NCI-H1417 treated with DMSO at 0.1 percent for 48 hours (cell line): ENCODE measurements around the gene LDB2.
"Not testable (repeated sequence)": the region's sequence is repeated elsewhere in the genome, so short reads cannot be mapped to it uniquely, and the experiment has no call there.

Experiments used
- DNase-seq: peaks from one replicate; lab custom pipeline; 2025; lab: John Stamatoyannopoulos, UW

The LDB2 gene

DNA sequence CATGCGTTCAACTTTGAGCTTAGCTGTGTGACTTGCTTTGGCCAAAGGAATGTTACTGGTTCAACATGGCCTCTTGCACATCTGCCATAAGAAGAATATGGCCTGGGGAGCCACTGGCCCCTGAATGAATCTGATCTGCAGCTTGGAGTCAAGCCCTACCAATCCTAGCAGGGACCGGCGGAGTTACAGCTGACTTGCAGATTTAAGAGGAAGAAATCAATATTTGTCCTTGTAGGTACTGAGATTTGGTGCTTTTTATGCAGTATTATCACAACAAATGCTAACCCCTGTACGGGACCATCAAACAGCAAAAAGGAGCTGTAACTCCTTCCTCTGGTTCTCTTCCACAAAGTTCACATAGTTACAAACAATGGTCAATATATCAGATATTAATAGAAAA is 252.0 kb downstream of the LDB2 start:
- no peak for DNase-seq

DNA sequence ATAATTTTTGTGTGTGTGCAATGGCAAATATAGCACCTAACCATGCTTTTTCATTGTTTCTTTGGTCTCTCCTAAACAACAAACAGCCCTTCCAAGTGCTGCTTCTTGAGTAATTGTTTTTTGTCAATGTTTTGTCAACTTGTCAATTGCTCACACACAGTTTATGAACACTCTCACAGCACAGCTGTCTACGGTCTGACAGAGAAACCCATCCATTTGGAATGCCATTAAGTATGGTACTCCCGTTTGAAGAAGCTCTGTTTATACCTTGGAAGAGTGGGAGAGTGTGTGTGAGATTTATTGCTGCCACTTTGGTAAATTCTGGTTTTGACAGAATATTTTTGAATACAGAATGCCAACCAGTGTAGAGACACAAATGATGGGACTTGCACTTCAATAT is 254.6 kb downstream of the LDB2 start:
- no peak for DNase-seq

DNA sequence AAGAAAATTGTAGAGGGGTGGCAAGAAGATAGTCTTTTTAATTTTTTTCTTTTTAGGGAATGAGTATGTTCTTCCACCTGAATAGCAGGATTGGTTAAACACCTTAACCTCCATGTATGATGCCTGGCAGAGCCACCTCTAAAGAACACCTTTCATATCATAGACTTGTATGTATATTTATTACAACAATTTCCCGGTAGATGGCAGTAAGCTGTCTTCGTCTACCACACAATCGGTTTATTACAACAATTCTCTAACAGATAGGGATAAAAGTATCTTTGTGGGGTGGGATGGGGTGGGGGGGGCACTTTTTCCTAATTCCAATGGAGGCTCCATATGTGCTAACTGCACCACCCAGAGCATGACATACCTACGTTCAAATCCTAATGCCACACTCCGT is 255.5 kb downstream of the LDB2 start:
- DNase-seq: no peak

DNA sequence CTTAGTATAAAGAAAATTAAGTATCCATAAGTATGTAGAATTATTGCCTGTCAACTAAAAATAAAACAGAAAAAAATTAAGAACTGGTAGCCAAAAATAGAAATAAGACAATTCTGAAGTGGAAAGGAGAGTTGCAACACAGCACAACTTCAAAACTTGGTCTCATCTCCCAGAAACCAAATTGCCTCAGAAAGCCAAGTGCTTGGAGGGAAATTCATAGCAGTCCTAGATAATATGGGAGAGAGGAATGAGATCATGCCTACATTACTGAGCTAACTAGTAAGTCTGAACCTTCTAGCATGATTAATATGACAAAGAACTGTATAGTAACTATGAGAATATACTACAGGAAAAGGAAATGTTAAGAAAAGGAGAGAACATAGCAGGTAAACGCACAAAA is 256.5 kb downstream of the LDB2 start:
- DNase-seq: no peak

DNA sequence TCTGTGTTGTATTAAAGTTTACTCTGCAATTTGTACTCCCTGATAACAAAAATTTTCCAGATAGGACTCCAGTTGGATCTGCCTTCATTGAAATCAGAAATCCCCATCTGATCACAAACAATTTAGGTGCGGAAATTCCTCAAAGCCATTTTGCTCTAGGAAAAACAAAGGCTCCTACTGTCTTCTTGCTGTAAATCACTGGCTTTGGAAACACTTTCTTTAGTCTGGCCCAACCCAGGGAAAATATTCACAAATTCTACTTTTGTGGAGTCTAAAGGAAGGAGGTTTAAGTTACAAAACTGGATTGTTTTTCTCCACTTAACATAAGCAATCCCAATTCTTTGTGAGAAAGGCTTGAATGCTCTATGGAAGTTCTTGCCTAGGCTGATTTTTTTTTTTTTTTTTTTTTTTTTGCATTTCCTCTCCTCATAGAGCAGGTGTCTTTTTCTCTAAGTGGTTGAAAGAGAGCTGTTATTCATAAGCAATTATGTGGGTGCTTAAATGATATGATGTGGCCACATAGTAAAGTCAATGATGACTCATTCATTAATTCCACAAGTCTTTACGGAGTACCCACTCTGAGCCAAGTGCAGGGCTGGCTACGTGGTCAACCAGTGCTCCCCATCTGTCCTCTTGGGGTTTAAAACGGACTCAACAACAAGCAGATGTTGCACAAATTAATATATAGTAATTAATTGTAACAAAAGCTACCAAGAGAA is 261.4 kb downstream of the LDB2 start:
- no peak for DNase-seq

DNA sequence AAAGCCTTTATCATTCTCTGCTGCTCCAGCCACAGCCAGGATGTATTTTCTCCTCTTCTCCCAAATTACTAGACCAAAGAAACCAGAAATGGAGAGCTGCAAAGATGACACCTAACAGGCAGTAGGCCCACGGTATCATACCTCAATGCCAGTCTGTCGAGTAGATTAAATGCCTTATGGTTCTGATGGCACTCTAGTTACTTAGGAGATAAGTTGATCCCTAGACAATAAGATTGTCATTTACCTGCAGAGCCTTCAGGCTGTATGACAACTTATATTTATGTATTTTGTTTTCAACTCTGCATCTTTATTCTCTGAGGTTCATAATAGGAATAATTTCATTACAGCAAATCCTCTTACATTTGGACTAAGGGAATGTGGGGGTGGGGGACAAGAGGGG is 262.1 kb downstream of the LDB2 start:
- no peak for DNase-seq

DNA sequence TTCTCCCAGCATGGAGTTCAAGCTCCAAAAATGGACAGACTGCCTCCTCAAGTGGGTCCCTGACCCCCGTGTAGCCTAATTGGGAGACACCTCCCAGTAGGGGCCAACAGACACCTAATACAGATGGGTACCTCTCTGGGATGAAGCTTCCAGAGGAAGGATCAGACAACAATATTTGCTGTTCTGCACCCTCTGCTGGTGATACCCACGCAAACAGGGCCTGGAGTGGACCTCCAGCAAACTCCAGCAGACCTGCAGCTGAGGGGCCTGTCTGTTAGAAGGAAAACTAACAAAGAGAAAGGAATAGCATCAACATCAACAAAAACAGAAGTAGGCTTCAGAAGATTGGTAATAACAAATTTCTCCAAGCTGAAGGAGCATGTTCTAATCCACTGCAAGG is 269.2 kb downstream of the LDB2 start:
- not testable (repeated sequence) for DNase-seq

DNA sequence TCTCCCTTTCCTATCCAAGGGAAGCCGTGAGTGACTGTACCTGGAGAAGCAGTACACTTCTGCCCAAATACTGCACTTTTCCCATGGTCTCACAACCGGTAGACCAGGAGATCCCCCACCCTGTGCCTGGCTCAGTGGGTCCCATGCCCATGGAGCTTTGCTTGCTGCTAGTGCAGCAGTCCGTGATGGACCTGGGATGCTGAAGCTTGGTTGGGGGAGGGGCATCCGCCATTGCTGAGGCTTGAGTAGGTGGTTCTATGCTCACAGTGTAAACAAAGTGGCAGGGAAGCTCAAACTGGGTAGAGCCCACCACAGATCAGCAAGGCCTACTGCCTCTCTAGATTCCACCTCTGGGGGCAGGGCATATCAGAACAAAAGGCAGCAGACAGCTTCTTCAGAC is 269.6 kb downstream of the LDB2 start:
- DNase-seq: not testable (repeated sequence)

DNA sequence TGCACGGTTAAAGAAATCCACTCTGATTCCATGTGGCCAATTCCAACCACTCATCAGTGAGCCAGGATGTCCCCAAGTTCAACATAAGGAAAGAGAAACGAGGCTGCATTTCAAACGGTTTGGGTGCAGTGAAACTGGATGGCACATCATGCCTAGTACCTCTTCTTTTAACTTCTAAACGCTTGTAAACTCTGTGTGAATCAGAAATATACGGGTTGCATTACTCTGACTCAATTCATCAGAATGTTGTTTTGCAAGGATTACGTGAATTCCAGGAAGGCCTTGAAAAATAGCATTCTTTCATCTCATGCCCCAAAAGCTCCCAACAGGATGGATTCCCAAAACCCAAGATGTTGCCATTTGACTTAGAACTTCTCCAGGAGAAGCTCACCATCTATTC is 270.4 kb downstream of the LDB2 start:
- DNase-seq: no peak

DNA sequence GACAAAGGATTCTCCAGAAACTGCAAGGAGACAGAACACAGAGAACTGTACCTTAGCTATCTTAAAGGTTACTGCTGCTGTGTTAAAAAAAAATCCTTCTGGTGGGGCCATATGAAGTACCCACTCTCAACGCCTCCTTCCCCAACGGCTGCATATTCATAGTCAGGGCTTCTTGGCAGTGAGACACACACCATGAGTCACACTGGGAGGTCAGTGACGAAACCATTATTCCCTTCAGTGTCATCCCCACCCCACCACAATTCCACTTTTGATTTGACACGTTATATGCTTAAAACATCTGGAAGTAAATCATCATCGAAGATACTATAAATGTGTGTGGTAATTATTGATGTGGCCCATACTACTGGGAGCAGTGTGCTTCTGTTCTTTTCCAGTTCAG is 271.5 kb downstream of the LDB2 start:
- DNase-seq: no peak

DNA sequence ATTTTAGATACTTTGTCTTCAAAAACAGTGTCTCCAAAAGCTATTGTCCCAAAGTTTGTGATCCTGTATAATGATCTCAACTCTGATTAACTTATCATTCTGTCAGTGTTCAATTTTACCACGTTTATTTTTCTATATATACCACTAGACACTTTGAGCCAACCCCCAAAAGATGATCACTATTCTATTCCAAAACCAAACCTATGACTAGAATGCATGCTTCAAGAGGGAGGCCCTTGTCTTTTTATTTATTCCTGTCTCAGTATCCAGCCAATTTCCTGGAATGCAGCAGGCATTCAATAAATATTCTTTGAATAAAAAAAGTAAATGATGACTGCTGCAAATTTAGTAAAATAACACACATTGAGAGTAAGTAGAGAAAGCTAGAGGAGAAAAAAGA is 275.6 kb downstream of the LDB2 start:
- DNase-seq: no peak

DNA sequence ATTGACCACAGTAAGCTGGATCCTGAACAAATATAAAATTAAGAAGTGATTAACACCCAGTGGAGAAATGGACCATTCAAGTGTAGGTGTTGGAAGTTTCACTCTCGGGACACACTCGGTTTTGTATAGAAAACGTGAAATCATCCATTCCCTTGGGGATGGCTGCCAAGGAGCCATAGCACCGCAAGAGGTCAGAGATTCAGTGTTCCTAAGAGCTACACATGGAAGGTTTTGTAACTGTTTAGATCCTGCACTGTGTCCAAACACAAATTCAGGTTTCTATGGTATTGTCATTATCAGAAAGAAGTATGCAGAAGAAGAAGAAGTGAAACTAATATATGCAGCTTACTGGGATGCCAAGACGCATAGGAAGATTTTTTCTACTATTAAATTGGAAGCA is 281.0 kb downstream of the LDB2 start:
- no peak for DNase-seq

DNA sequence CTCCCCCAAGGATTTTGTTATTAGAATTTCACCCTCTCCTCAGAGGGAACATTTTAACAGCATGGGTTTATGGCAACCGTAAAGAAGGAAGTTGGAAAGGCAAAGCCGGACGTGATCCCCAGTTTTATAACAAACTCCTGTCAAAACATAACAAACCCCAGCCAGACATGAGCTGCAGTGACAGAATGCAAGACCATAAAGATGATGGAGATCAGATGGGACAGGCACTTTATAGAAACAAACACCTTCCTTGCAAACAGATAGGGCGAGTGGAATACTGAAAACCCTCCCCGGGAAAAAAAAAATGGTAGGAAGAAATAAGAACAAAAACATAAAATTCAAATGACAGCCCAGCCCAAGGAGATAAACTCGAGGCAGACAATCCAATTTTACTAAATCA is 281.4 kb downstream of the LDB2 start:
- DNase-seq: no peak

DNA sequence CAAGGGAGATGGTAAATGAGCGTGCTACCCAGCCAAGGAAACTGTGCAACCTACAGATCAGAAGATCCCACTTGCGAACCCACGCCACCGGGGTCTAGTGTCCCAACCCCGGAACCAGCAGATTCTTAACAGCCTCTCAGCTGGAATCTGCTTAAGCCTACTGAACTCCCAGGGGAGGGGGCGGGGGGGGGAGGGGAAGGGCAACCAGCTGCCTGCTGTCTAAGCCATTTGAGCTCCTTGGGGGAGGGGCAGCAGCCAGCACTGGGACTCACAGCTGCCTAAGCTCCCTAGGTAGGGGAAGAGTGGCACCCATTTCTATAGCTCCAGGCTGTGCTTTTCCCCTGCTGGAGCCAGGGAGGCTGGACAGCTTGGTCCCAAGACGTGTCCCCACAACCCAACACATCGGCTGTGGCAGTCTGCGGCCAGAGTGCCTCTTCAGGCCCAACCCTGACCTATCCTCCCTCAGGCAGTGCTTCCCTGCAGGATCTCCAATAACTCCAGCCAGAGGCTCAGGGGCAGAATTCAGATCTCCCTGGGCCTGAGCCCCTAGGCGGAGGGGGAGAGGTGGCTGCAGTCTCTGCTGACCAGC is 289.2 kb downstream of the LDB2 start:
- no peak for DNase-seq

DNA sequence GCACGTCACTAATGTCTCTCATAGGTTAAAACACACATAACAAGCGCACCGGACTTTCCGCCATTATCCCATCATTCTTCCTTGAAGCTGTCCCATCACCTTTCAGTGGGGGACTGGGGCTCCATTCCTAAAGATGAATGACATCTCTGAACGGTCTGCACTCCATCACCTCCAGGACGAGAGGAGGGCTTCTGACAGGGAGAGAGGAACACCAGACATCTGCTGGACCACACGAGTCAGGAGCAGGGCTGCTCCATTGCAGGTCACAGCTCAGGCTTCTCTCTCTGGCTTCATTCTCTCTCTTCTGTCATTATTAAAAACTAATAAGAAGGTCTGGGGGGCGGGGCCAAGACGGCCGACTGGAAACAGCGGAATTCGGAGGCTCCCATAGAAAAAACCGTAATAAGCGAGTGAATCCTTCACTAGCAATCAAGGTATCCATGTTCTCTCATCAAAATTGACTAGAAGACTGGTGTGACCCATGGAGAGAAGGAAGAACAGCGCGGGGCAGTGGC is 289.8 kb downstream of the LDB2 start:
- DNase-seq: no peak

DNA sequence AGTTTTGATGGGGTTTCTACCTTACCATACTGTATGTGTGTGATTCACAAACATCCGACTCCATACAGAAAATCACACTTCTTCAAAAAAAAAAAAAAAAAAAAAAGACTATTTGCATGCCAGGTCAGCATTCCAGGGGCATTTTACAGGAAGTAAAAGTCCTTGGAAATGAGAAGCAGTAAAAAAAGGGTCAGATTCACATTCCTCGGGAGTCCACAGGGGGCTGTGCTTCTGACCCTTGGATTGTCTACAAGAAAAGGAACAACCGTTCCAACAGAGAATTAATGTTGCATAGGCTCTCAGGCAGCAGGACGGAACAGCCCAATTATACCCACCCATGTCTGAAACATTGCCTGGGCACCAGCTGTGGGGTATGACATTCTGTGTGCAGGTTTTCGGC is 290.3 kb downstream of the LDB2 start:
- no peak for DNase-seq

DNA sequence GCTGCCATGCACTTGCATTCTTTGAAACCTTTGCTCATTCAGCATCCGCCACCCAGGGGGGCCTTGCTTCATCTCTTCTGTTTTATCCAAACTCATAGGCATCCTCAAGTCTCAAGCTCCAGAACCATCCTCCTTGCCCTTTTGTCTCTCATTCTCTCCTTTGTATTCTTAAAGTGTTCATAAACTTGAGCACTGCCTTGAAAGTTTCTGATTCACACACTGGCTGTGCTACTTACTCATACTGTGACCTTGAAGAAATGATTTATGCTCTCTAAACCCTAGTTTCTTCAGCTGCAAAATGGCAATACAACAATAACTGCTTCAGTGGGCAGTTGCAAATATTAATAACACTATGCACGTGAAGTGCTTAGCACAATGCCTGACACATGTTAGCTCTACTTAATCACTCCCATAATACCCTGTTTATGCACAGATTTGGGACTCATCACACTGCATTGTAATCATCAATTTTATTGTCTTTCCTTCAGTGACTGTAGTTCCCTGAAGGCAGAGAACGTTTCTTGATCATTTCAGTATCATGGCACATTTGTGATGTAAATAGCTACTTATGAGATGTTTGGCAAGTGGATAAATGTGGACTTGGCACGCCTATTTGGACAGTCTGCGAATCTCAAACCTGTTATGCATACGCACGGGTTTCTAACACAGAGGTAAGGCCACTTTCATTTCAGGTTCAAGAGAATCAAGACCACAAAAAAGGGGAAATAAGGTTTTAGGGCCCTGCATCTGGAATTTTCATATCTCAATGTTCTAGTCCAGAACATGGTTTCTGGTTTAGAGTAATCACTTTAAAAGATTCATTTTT is 291.0 kb downstream of the LDB2 start:
- DNase-seq: no peak

DNA sequence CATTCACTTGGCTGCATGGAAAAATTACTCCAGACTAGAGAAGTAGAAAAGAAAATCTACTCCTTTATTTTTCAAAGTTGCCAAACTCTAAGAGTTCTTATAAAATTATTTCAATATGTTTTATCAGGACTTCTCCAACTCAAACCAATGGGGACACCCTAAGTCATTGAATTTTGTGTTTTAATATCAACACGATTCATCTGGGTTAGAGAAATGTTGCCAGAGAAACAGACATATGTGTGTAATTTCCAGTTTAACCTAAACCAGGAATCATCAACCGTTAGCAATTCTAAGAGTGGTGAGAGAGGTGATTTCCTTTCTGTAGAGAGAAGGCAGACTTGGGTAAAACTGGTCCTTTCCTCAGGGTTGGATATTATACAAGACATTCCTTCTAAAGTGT is 291.8 kb downstream of the LDB2 start:
- no peak for DNase-seq

DNA sequence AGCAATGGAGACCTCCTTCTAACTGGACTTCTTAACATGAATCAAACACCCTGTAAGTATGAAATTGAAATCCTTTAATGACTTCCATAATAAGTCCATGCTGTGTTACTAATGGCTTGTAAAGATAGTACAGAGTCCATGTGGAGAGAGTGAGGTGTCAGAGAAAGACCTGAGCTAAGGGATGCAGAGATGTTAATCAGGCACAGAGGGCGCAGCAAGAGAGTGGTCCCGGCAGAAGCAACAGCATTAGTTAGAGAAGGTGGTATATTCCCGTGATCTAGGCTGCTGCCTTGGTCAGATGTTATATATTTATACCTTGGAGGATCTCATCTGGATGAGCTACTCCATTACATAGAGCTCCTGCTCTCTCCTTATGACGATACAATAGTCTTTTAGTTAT is 295.3 kb downstream of the LDB2 start:
- DNase-seq: no peak

DNA sequence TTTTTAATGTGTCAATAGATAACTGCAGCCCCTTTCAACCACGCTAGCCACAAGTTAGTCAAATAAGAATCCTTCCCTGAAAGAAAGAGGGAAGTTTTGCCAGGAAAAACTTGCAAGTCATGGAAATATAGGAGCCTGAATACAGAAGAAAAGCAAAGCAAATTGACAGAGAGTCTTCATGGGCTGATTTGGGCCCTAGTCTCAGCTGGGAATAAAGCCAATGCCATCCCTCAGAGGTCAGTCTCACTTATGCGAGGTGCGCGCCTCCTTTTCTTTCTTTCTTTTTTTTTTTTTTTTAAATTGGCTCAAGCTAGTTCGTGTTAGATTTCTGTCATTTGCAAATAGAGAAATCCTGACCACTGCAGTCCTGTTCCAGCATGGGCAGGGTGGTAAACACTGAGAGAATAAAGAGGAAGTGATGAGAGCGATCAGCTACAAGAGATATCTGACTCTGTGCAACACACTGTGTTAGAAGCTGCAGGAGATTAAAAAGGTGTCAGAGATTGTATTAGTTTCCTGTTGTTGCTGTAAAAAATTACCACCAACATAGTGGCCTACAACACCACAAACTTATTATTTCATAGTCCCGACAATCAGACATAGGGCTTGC is 299.7 kb downstream of the LDB2 start:
- DNase-seq: no peak

DNA sequence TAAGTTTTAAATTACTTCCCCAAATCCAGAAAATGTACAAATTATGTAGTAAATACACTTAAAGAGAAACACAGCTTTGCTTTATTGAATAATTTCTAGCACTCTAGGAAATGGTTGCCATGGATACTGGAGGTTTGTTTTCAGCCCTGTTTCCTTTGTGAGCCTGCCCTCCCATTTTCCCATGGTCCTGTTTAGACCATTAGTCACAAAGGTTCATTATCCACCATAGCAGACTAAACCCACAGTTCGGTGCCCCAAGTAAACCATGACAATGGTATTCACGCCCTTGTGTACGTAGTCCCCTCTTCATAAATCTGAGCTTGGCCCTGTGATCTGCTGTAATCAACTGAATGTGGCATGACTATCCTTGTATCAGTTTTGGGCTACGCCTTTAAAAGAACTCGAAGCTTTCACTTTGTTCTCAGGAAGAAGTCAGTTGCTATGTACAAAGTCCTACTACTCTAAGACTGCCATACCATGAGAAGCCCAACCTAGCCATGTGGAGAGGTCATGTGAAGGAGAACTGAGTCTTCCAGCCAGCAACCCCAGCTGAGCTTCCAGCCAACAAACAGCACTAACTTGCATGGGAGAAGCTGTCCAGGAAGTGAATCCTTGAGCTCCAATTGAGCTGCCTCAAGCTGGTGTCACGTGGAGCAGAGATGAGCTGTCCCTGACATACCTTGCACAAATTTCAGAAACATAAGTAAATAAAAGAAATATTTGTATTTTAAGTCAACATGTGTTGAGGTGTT is 300.4 kb downstream of the LDB2 start:
- DNase-seq: no peak

DNA sequence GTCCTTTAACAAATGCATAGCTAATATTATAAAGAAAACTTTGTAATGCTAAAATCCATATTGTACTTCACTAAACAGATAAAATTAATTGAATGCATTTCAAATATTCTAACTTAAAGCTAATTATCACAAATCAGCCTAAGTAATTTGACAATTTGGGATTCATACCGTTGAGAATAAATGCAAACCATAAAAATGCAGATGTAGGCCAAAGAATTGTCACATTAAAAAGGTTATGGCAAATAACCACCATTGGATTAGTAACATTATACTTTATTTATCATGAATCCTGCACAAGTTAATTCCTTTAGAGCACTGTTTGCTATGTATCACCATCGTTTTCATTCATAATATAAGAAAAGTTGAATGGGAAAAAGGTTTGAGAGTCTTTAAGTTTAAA is 301.0 kb downstream of the LDB2 start:
- DNase-seq: no peak
